Stromal cell of bone marrow (primary cell): ENCODE data around the gene EIF3M.

Experiments
- DNase-seq: peaks from one replicate; pipeline ENCODE4 v3.0.0-alpha.2; 2012; ENCODE audit warnings: low read depth

The EIF3M gene

DNA sequence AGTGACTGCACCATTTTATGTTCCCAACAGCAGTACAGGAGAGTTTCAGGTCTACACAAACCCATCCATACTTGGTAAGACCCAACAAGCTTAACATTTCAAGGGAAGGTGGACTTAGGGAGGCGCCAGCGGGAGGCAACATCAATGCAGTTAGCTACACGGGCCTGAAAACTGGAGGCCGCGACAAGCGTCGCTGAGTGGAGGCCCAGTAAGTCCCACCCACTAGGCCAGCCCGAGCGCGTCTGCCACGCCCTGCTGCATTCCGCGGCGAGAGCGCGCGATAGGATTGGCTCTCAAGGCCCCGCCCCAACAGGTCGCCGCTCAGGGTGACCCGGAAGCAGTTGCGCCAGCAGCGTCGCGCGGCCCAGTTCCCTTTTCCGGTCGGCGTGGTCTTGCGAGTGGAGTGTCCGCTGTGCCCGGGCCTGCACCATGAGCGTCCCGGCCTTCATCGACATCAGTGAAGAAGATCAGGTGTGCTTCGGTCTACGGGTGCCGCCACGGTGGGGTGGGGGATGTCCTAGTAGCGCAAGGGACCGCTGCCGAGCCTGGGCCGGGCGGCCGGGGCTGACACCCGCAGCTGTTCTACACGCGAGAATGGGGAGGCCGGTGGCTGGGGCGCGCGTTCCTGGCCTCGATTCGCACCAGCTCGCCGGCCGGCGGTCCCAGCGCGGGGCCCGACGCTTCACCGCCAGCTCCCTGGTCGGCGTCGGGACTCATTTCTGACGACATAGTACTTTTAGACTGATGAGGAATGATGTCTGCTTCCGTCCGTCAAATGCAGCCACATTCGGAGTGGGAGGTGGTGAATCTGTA lies at the start of gene EIF3M:
Gene EIF3M, plus strand, starts transcription at position 373 of the 813 bp plus-strand sequence. Its CDS starts 57 bp downstream, at position 430.
- peak; percentile 88 for DNase-seq

- DNase-seq, result no peak
Observed at GRCh38 chr11:32538804-32539203, 44.8 kb upstream of the EIF3M start.

DNA sequence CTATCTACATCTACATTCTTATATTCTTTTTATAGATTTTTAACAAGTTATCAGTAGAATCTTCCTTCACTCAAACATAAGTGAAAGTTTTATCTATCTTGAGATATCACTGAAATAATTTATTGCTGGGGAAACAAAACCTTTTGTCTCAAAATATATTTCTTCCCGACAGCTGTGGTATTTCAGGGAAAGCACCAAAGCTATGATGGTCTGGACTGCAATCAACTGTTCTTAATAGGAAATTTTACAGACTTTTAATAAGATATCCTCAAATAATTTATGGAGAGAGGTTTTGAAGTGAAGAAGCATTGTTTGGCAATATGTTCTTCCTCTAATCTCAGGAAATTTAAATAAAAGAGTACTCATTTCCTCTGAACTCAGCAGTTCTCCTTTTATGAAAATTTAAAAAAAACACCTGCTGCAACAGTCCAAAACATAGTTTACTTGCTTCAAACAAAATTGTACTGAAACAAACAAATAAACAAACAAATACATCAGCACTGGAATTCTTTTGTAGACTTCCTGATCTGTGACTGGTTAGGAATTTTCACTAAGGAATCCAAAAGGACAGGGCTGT lies 33.9 kb upstream of the EIF3M start:
- DNase-seq, result no peak

DNA sequence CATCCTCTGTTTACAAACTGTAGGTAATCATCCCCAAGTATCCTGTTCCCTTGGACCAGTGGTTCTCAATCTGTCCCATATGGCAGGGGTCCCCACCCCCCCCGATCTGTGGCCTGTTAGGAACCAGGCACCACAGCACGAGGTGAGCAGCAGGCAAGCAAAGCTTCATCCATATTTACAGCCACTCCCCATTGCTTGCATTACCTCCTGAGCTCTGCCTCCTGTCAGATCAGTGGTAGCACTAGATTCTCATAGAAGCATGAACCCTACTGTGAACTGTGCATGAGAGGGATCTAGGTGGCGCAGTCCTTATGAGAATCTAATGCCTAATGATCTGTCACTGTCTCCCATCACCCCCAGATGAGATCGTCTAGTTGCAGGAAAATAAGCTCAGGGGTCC lies 33.4 kb upstream of the EIF3M start:
- no peak for DNase-seq

DNA sequence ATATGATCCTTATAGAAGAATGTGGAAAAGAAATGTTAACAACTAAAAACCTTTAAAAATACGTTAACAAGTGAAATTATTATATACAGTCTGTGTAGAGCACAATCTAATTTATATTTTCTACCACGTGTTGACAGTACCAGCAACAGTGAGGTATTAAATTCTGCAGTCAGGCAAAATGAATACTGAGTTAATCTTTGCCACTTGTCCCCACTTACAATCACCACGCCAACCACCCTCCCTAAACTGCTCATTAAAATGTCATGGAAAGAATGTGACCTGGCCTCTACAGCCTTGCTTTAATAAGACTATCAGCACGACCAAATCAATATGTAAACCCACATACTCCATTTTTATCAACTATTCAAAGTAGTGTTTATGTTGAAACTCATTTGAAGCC lies 28.5 kb upstream of the EIF3M start:
- no peak for DNase-seq

- no peak for DNase-seq
Observed at GRCh38 chr11:32555895-32556294, 27.7 kb upstream of the EIF3M start.

GRCh38 chr11:32561835-32562234 lies 21.8 kb upstream of the EIF3M start:
- no peak for DNase-seq

- DNase-seq, result no peak
Observed at GRCh38 chr11:32562839-32563599, 20.6 kb upstream of the EIF3M start.

DNA sequence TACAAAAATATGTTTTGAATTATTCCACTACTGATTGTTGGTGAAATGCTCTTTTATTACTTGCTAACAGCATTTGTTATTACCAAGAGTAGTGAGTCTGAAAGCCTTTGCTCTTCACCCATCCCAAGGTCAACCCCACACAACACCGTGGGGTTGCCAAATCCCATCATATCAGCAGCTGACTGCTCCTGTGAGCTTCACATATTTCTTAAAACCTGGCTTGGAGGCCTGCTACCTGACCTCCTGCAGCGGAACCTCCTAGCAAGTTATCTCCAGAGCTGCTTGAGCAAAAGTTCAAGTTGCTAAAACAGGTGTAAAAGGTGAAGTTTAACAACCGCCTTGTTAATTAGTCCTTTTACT lies 20.1 kb upstream of the EIF3M start:
- no peak for DNase-seq

DNA sequence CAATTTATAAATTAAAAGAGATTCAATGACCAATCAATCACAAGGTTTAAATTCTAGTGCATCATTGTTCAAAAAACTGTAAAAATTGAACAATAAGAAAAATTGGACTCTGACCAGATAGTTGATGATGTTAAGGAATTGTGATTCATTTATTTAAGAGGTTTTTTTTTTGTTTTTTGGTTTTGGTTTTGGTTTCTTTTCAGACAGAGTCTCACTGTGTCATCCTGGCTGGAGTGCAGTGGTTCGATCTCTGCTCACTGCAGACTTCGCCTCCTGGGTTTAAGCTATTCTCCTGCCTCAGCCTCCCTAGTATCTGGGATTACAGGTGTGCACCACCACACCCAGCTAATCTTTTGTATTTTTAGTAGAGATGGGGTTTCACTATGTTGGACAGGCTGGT lies 17.1 kb upstream of the EIF3M start:
- no peak for DNase-seq

GRCh38 chr11:32567154-32567553 lies 16.5 kb upstream of the EIF3M start:
- no peak for DNase-seq

GRCh38 chr11:32569313-32569881 lies 14.2 kb upstream of the EIF3M start:
- DNase-seq, result no peak

GRCh38 chr11:32571039-32571438 lies 12.6 kb upstream of the EIF3M start:
- no peak for DNase-seq

DNA sequence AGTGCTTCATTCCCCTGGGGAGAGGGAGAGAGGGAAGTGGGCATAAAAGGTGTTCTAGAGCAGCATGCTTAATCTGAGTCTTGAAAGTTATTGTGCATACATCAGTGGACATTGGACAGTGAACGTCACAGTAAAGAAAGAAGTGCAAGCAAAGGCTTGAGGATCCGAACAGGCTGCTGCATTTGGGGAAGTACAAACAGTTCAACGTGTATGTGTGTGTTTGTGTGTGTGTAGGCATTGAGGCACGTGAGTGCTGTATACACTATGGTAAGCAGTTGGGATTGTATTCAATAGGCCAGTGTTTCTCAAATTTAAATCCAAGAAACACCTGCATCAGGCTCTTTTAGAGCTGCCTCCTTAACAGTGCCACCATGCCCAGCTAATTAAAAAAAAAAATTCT lies 10.4 kb upstream of the EIF3M start:
- no peak for DNase-seq

GRCh38 chr11:32574421-32574820 lies 9.2 kb upstream of the EIF3M start:
- DNase-seq, result no peak

DNA sequence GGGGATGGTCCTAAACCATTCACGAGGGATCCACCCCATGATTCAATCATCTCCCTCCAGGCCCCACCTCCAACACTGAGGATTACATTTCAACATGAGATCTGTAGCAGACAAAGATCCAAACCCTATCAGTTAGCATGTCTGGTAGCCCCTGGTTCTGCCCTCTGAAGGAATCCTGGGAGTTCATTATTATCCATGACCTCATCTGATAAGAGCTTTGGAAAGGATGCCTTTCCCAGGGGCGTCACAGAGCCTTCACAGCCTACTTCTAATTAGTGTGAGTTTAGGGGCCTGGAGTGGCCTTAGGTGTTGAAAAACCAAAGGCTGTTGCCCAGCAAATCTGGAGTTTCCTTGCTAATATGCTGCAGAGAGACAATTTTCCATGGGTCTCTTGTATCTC lies 8.6 kb upstream of the EIF3M start:
- DNase-seq, result no peak

GRCh38 chr11:32576456-32576855 lies 7.2 kb upstream of the EIF3M start:
- no peak for DNase-seq

DNA sequence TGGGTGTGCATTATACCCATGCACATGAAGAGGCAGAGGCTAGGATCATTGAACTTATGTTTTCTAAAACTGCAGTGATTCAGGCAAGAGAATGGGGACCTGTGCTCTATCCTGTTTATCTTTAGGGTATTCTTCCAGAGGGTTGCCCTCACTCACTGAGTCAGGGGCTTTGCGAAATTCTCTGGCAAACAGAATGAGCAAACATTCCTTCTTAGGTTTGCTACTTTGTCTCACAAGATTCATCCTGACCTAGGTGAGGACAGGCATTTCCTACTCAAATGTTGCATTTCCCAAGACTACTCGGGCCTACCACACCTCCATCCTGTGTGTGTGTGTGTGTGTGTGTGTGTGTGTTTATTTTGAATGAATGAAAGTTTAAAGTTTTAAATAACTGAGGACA lies 2.7 kb upstream of the EIF3M start:
- no peak for DNase-seq

DNA sequence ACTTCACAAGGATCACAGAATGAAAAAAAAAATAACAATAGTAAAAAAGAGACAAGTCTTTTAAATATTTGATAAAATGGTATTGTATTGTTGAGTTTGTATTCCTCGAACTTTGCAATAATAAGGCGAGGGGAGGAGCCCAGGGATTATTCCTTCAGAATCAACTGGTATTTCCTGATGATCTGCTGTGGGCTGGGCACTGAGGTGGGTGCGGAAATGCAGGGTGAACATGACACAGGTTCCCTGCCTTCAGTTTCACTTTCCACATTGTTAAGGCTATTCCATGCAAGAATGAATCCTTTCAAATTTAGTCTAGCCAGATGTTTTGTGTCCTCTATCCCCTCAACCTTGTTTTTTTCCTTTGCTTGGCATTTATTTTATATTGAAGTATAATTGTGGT lies 2.1 kb upstream of the EIF3M start:
- DNase-seq, result no peak

GRCh38 chr11:32584921-32585320 lies 1.3 kb downstream of the EIF3M start:
- DNase-seq, result no peak

DNA sequence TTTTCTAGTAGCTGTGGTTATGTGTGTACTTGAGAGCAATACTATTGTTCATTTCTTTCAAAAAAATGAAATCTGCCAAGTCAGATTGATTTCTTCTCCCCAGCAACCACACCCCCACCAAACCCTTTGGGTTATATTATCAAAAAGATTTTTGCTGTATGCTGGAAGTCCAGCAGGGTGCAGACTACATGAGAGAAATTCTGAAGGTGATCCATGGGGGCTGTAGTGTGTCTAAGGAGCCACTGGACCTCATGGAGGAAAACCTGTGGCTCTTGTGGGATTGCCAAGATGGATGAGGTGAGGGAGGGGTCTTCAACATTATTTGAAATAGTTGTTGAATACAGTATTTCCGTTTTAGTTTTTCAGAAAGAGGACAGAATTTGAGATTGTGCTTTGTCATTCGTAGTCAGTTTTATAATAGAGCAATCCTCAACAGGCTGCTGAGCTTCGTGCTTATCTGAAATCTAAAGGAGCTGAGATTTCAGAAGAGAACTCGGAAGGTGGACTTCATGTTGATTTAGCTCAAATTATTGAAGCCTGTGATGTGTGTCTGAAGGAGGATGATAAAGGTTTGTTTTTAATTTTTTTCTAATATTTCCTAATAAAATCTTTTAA lies 3.1 kb downstream of the EIF3M start:
- DNase-seq, result no peak

DNA sequence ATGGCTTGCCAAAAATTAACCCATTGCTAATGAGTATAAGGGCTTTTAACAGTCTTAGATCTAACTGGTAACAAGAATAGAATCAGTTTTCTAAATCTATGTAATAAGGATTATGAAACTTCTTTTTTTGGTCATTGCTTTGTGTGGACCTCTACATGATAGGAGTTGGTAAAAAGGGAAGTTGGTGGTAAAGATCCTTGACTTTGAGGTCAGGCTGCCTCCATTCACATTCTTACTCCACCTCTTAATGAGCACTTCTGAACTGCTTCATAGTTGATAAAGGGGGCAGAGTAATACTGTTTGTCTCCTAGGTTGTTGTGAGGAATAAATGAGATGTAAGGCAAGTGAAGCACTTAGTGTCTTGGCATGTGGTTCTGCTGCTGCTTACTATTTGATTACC lies 10.6 kb downstream of the EIF3M start:
- no peak for DNase-seq
